Muscle layer of duodenum (tissue), 2 donors: ENCODE measurements around the gene SUN3.
"Not testable (repeated sequence)": the region's sequence is repeated elsewhere in the genome, so short reads cannot be mapped to it uniquely, and the experiment has no call there.

Experiments used
- H3K27ac ChIP-seq: one replicate; pipeline ENCODE4 v1.7.0; 2013; ENCODE audit warnings: mild to moderate bottlenecking, low read length
- H3K27me3 ChIP-seq: one replicate; pipeline ENCODE4 v1.7.0; 2013; ENCODE audit warnings: low read depth, mild to moderate bottlenecking, control low read depth, low read length
- H3K36me3 ChIP-seq, 2 donors: one replicate each; pipeline ENCODE4 v1.7.0; 2013; ENCODE audit warnings: low read length in 2 of 2, control low read depth in 1 of 2, mild to moderate bottlenecking in 1 of 2; ENCODE audit not compliant: insufficient read depth in 2 of 2, control insufficient read depth in 1 of 2
- H3K4me1 ChIP-seq, 2 donors: one replicate each; pipeline ENCODE4 v1.7.0; 2013; ENCODE audit warnings: low read length in 2 of 2, mild to moderate bottlenecking in 2 of 2, control low read depth in 1 of 2, moderate library complexity in 1 of 2; ENCODE audit not compliant: insufficient read depth in 2 of 2, control insufficient read depth in 1 of 2
- H3K4me3 ChIP-seq, 2 donors: one replicate each; pipeline ENCODE4 v1.7.0; 2013; ENCODE audit warnings: low read length in 2 of 2, low read depth in 1 of 2, mild to moderate bottlenecking in 1 of 2
- H3K9me3 ChIP-seq, 2 donors: one replicate each; pipeline ENCODE4 v1.7.0; 2013; ENCODE audit warnings: low read length in 2 of 2, control low read depth in 1 of 2, mild to moderate bottlenecking in 1 of 2; ENCODE audit not compliant: control insufficient read depth in 1 of 2
- donor health status: healthy.

SUN3 gene

DNA sequence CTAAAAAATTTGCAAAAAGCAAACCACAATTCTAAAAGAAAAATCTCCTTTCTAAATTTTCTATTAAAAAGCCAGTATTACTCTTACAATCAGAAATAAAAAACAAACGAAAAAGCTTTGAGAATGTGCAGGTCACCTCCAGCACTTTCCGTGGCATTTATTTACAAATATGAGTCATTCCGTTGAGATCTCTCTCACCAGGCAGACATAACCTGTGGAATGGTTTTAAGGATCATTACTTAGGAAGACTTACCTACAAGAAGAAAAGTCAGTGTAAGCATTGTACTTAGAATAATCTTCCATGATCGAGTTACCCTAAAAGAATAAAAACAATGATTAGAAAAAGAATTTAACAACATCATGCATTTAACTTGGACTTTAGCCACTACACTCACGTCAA, 3.3 kb downstream of the SUN3 start:
- no peaks in the 10 kb centered on the region for H3K4me1 ChIP-seq
- no peak overlapping the region for H3K4me3 ChIP-seq
- H3K36me3 ChIP-seq = no peaks in the 10 kb centered on the region
- H3K9me3 ChIP-seq = peaks cover 0 to 2% of the 10 kb centered on the region in 2 donors
- no peak overlapping the region for H3K27ac ChIP-seq
- H3K27me3 ChIP-seq = no peaks in the 10 kb centered on the region

- H3K4me1 ChIP-seq = no peaks in the 10 kb centered on the region
- H3K36me3 ChIP-seq = no peaks in the 10 kb centered on the region
- no peak overlapping the region for H3K4me3 ChIP-seq
- no peak overlapping the region for H3K27ac ChIP-seq
- H3K27me3 ChIP-seq = no peaks in the 10 kb centered on the region
- peaks cover 0 to 4% of the 10 kb centered on the region in 2 donors for H3K9me3 ChIP-seq
These were observed 11.2 kb downstream of the SUN3 start for GRCh38 chr7:48017674-48018073.

DNA sequence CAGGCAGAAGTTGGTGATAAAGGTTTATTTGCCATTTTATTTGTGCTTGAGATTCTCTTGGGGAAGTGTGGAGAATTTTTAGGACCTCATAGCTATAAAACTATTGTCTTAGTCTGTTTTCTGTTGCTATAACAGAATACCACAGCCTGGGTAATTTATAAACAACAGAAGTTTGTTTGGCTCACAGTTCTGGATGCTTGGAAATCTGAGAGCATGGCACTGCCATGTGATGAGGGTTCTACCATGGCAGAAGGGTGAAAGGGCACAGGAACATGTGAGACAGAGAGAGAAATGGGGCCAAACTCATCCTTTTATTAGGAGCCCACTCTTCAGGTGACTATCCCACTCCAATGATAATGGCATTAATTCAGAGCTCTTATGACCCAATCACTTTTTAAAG, 12.3 kb downstream of the SUN3 start:
- peaks cover 0 to 6% of the 10 kb centered on the region in 2 donors for H3K4me1 ChIP-seq
- no peak overlapping the region for H3K4me3 ChIP-seq
- no peak overlapping the region for H3K27ac ChIP-seq
- H3K36me3 ChIP-seq = no peaks in the 10 kb centered on the region
- peaks cover 0 to 4% of the 10 kb centered on the region in 2 donors for H3K9me3 ChIP-seq
- H3K27me3 ChIP-seq = no peaks in the 10 kb centered on the region

DNA sequence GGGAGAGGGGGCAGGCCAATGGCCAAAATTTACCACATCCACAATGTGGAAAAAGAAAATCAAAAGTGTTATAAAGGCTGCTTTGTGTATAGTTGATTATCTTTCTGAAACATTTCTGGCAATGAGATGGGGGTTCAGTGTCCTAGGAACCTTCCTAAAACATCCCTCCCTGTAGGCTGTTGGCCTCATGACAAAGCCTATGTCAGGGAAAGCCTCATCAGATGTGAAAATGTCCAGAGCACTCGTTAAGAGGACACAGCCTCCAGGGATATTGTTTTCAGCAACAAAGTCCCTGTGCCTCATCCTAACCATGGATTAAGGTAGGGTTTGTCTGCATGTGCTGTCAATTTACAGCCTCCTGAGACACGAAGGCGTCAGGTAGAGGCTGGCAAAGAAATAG, 17.0 kb downstream of the SUN3 start:
- Histone ChIP-seq H3K9me3 (no peaks in the 10 kb centered on the region), H3K36me3 (no peaks in the 10 kb centered on the region), H3K4me3 (no peak overlapping the region), H3K4me1 (peaks cover 0 to 7% of the 10 kb centered on the region in 2 donors), H3K27ac (no peak overlapping the region), H3K27me3 (no peaks in the 10 kb centered on the region)

DNA sequence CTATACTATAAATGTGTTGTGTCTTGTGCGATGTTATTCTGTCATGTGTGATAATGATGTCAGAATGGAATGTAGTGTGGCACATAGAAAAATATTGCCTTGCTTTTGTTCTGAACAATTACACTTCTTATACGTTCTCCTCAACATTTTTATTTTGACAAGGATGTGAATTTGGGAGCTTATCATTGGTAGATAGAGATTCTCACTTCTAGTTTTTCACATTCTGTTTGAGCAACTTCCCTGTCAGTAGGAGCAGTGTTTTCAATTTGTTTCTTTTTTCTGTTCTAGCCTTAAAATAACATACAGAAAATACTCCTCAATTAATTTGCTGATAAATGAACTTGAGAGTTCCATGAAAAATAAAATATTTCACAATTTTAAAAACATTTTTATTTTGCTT, 17.6 kb downstream of the SUN3 start:
- Histone ChIP-seq H3K27me3 (no peaks in the 10 kb centered on the region), H3K9me3 (no peaks in the 10 kb centered on the region), H3K27ac (no peak overlapping the region), H3K36me3 (no peaks in the 10 kb centered on the region), H3K4me3 (no peak overlapping the region), H3K4me1 (peaks cover 0 to 7% of the 10 kb centered on the region in 2 donors)

GRCh38 chr7:48009954-48010353, 19.0 kb downstream of the SUN3 start:
- no peak overlapping the region for H3K4me3 ChIP-seq
- peaks cover 0 to 7% of the 10 kb centered on the region in 2 donors for H3K4me1 ChIP-seq
- H3K9me3 ChIP-seq = no peaks in the 10 kb centered on the region
- H3K27ac ChIP-seq = no peak overlapping the region
- H3K27me3 ChIP-seq = no peaks in the 10 kb centered on the region
- no peaks in the 10 kb centered on the region for H3K36me3 ChIP-seq

- Histone ChIP-seq H3K9me3 (no peaks in the 10 kb centered on the region), H3K4me3 (no peak overlapping the region), H3K27ac (no peak overlapping the region), H3K4me1 (peaks cover 0 to 7% of the 10 kb centered on the region in 2 donors), H3K36me3 (no peaks in the 10 kb centered on the region), H3K27me3 (no peaks in the 10 kb centered on the region)
These were observed 19.6 kb downstream of the SUN3 start for GRCh38 chr7:48009257-48009656.

GRCh38 chr7:48006866-48007265, 22.0 kb downstream of the SUN3 start:
- no peaks in the 10 kb centered on the region for H3K27me3 ChIP-seq
- no peak overlapping the region for H3K27ac ChIP-seq
- no peaks in the 10 kb centered on the region for H3K36me3 ChIP-seq
- peaks cover 0 to 3% of the 10 kb centered on the region in 2 donors for H3K4me1 ChIP-seq
- H3K4me3 ChIP-seq = no peak overlapping the region
- no peaks in the 10 kb centered on the region for H3K9me3 ChIP-seq

DNA sequence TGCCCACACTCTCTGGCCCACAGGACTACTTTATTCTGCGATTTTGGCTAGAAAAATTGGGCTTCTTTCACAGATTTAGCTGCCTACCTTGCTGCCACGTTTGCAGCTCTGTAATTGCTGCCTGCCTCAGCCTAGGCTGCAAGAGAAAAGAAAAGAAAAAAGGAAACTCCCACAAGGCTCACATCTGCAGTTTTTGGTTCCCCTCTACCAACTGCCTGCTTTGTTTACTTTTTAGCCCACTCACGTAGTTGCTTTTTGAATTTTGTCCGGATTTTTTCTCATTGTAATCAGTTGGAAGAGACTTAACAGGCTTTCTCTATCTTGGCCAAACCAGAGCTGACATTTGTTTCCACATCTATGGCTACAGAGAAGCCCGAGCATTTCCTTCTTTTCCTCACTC, 24.3 kb downstream of the SUN3 start:
- H3K4me1 ChIP-seq = no peaks in the 10 kb centered on the region
- no peak overlapping the region for H3K4me3 ChIP-seq
- H3K36me3 ChIP-seq = no peaks in the 10 kb centered on the region
- no peaks in the 10 kb centered on the region for H3K9me3 ChIP-seq
- no peak overlapping the region for H3K27ac ChIP-seq
- no peaks in the 10 kb centered on the region for H3K27me3 ChIP-seq

DNA sequence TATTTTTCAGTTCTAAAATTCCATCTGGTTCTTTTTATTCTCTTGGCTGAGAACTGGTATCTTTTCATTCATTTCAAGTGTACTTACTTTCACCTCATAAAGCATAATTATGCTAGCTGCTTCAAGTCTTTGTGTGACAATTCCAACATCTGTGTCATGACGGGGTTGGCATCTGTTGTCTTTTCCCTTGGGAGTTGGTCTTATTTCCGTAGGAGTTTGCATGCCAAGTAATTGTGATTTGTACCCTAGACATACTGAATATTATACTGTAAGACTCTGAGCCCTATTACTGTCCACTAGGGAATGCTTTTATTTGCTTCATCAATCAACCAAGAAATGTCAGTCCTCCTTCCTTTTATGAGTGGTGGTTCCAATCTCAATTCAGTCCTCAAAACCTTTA, 24.9 kb downstream of the SUN3 start:
- Histone ChIP-seq H3K27me3 (no peaks in the 10 kb centered on the region), H3K36me3 (no peaks in the 10 kb centered on the region), H3K27ac (no peak overlapping the region), H3K4me1 (no peaks in the 10 kb centered on the region), H3K9me3 (no peaks in the 10 kb centered on the region), H3K4me3 (no peak overlapping the region)

- not testable (repeated sequence) for H3K27me3 ChIP-seq
These were observed 28.7 kb downstream of the SUN3 start for GRCh38 chr7:48000164-48000563.

DNA sequence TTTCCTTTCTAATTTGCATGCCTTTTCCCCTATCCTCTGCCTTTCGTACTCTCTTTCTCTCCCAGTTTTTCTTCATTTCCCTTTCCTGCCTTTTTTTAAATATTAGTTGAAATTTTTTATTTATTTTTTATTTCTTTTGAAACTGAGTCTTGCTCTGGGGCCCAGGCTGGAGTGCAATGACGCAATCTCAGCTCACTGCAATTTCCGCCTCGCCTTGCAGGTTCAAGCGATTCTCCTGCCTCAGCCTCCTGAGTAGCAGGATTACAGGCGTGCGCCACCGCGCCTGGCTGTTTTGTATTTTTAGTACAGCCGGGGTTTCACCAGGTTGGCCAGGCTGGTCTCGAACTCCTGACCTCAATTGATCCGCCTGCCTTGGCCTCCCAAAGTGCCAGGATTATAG, 29.5 kb downstream of the SUN3 start:
- Histone ChIP-seq H3K4me1 (no peaks in the 10 kb centered on the region), H3K27me3 (no peaks in the 10 kb centered on the region), H3K36me3 (no peaks in the 10 kb centered on the region), H3K9me3 (no peaks in the 10 kb centered on the region), H3K27ac (no peak overlapping the region), H3K4me3 (no peak overlapping the region)

More at GRCh38 chr7:48000164-48000563, 28.7 kb downstream of the SUN3 start:
- not testable (repeated sequence) for H3K4me1 ChIP-seq, H3K36me3 ChIP-seq, H3K27ac ChIP-seq, H3K4me3 ChIP-seq, H3K9me3 ChIP-seq
